Pancreas (tissue), 10 donors: Measurements from ENCODE around the gene PPP3R1. TPM values are rescaled to one million over a fixed set of nuclear protein-coding genes. Genes with fewer than 3 reads are reported as not detected.

Experiments
- ATAC-seq, 4 donors: fragments of 200-7000 bp; cut with Tn5 transposase; one replicate each; pipeline versions ENCODE4 v1.8.0 to v1.9.1; 2020; ENCODE audit warnings: mild to moderate bottlenecking in 4 of 4, moderate library complexity in 4 of 4
- DNase-seq, 6 donors: peaks; one replicate each; pipeline ENCODE4 v3.0.0-alpha.2; 2020
- FAIRE-seq: peaks from 2 replicates; lab custom pipeline; 2012; peaks lifted over from hg19 to GRCh38; lab: Jason Lieb, UNC
- H3K27ac ChIP-seq, 4 donors: fragments of 200-600 bp; sonication (generic); 1 replicate in 3 of 4; 2 replicates in 1 of 4; pipeline versions ENCODE4 v1.5.0 to v1.8.0; 2020
- H3K27me3 ChIP-seq, 4 donors: fragments of 200-600 bp; one replicate each; pipeline ENCODE4 v1.8.0; 2021
- H3K36me3 ChIP-seq, 3 donors: fragments of 200-600 bp; sonication (generic) in 1 of 3; one replicate each; pipeline versions ENCODE4 v1.5.0 to v1.8.0; 2020 to 2021
- H3K4me1 ChIP-seq, 3 donors: fragments of 200-600 bp; one replicate each; pipeline ENCODE4 v1.8.0; 2021
- H3K4me3 ChIP-seq, 4 donors: fragments of 200-600 bp; sonication (generic) in 2 of 4; one replicate each; pipeline versions ENCODE4 v1.5.0 to v1.8.0; 2020 to 2021
- H3K9me3 ChIP-seq, 4 donors: fragments of 200-600 bp; one replicate each; pipeline ENCODE4 v1.8.0; 2021
- CTCF ChIP-seq, 4 donors: fragments of 200-600 bp; sonication (generic) in 3 of 4; IDR thresholded peaks; one replicate each; pipeline versions ENCODE4 v1.5.0 to v1.8.0; 2021; ENCODE audit warnings: antibody characterized with exemption in 4 of 4
- WGBS, 2 donors: extraction: QIAGEN DNeasy Blood & Tissue Kit; methylation state at CpG; one replicate each; pipeline ENCODE4 v1.1.7; 2013; 5-methylcytosine and 5-hydroxymethylcytosine counted together
- intact Hi-C, 3 donors: fragments of 100-400 bp; cut with DNase I; formaldehyde crosslinking; loops; one replicate each; pipeline versions ENCODE4 v1.11.1 to v1.14.2; 2022
- polyA plus RNA-seq, 2 donors: library from polyadenylated mRNA; stranded (reverse); fragments of 200-250 nt; gene quantifications; one replicate each; pipeline ENCODE4 v1.2.3, GENCODE V29; 2013
- total RNA-seq, 6 donors: library from RNA; stranded (reverse); fragmentation: NEBNext Ultra II Directional in 4 of 6; extraction: Animal tissue kit (Norgen Biotek cat#: 25700) in 4 of 6; gene quantifications; one replicate each; pipeline versions ENCODE4 v1.2.1 to v1.2.4, GENCODE V29; 2021 to 2023
- donor health status: healthy with polysubstance abuse.
- donor health status: DM: no; HTN: no; CAD: no; lungs with moderate emphysema.
- donor health status: DM: no; HTN: no; CAD: no.
- donor health status: control.
- donor health status: control.
- donor health status: Bipolar disorder and iron deficiency.
- donor health status: DM: yes; HTN: yes; CAD: no.
- donor health status: DM: no; HTN: no; CAD: no.
- donor health status: DM: no; HTN: no; CAD: no.
- donor health status: DM: yes; HTN: yes; CAD: no.

PPP3R1 gene
- total and polyA plus RNA-seq, 8 donors: 6.1 to 27.4 (median 19.6) TPM

- intact Hi-C loops: no loop called here
- Histone ChIP-seq H3K27ac (peak overlapping the region; percentile 83 to 96 (median 94)), H3K36me3 (no peaks in the 10 kb centered on the region), H3K27me3 (no peaks in the 10 kb centered on the region), H3K4me3 (peak overlapping the region; percentile 60 to 73 (median 66)), H3K9me3 (no peaks in the 10 kb centered on the region), H3K4me1 (peaks cover 16 to 23% (median 16%) of the 10 kb centered on the region in 3 donors)
- TF ChIP-seq CTCF (IDR thresholded peaks at IDR 0.05): no peak
- DNase-seq: no peak
- WGBS, 2 donors: 1 to 2% methylated on average over 15 of the region's 15 CpGs
- FAIRE-seq: no peak
- peak in 2 of 4 donors; percentile 4 to 12 for ATAC-seq
Observed at GRCh38 chr2:68253219-68254068, 1.1 kb upstream of the PPP3R1 start.

GRCh38 chr2:68251855-68252399, 405 bp downstream of the PPP3R1 start:
- Histone ChIP-seq H3K27me3 (no peaks in the 10 kb centered on the region), H3K9me3 (no peaks in the 10 kb centered on the region), H3K4me3 (peak overlapping the region; percentile 62 to 83 (median 72)), H3K4me1 (peaks cover 17 to 32% (median 23%) of the 10 kb centered on the region in 3 donors), H3K27ac (peak overlapping the region; percentile 83 to 96 (median 94)), H3K36me3 (no peaks in the 10 kb centered on the region)
- FAIRE-seq (no peak), DNase-seq (peak; percentile 37 to 82 (median 58)), ATAC-seq (peak in 3 of 4 donors; percentile 3 to 4 (median 3))
- 1% methylated on average over 58 to 78 of the region's 78 CpGs for WGBS, 2 donors
- intact Hi-C loops: no loop called here
- no peak for TF ChIP-seq CTCF (IDR thresholded peaks at IDR 0.05)

GRCh38 chr2:68251187-68251854, 1.0 kb downstream of the PPP3R1 start:
- peak overlapping the region; percentile 62 to 83 (median 72) for H3K4me3 ChIP-seq

GRCh38 chr2:68250652-68251186, 1.6 kb downstream of the PPP3R1 start:
- DNase-seq (no peak), FAIRE-seq (peak; percentile 60), ATAC-seq (no peak)
- peak overlapping the region; percentile 83 to 96 (median 94) for H3K27ac ChIP-seq
- 1 to 2% methylated on average over 15 of the region's 15 CpGs for WGBS, 2 donors
- peaks cover 17 to 32% (median 23%) of the 10 kb centered on the region in 3 donors for H3K4me1 ChIP-seq
- intact Hi-C loops: no loop called here
- H3K27me3 ChIP-seq: no peaks in the 10 kb centered on the region
- no peaks in the 10 kb centered on the region for H3K36me3 ChIP-seq
- H3K9me3 ChIP-seq: no peaks in the 10 kb centered on the region
- no peak for TF ChIP-seq CTCF (IDR thresholded peaks at IDR 0.05)
- H3K4me3 ChIP-seq: peak overlapping the region; percentile 62 to 83 (median 72)

More at GRCh38 chr2:68251187-68251854, 1.0 kb downstream of the PPP3R1 start:
- Histone ChIP-seq H3K27me3 (no peaks in the 10 kb centered on the region), H3K36me3 (no peaks in the 10 kb centered on the region), H3K27ac (peak overlapping the region; percentile 83 to 96 (median 94)), H3K4me1 (peaks cover 17 to 32% (median 23%) of the 10 kb centered on the region in 3 donors), H3K9me3 (no peaks in the 10 kb centered on the region)
- intact Hi-C loops: no loop called here
- WGBS, 2 donors: 0% methylated on average over 28 to 41 of the region's 41 CpGs
- FAIRE-seq: no peak
- TF ChIP-seq CTCF (IDR thresholded peaks at IDR 0.05): peak in 3 of 4 donors; percentile 43 to 68 (median 60)
- DNase-seq: peak; percentile 71 to 83 (median 76)
- ATAC-seq: peak; percentile 69 to 79 (median 78)
